ENCODE results near the gene HSPB3. TPM values are rescaled to one million over a fixed set of nuclear protein-coding genes. Genes with fewer than 3 reads are reported as not detected.
"Not testable (repeated sequence)": the region's sequence is repeated elsewhere in the genome, so short reads cannot be mapped to it uniquely, and the experiment has no call there.

HSPB3 gene
- polyA plus RNA-seq, 1 experiment: 14.4 TPM

- DNase-seq (ENCODE audit: low read depth): no peak
- Histone ChIP-seq H3K36me3 (ENCODE audit: control insufficient read depth, insufficient read depth, low read length) (no peaks in the 10 kb centered on the region), H3K27me3 (ENCODE audit: control insufficient read depth, insufficient read depth, low read length) (no peaks in the 10 kb centered on the region), H3K4me3 (ENCODE audit: low read depth, low read length) (no peak overlapping the region)
- ChIA-PET POLR2A (no interaction called here), CTCF (no interaction called here)
- TF ChIP-seq CTCF (IDR thresholded peaks at IDR 0.05; ENCODE audit: insufficient read depth, low read depth, low read length): no peak
Observed at GRCh38 chr5:54476682-54477081, 21.2 kb downstream of the HSPB3 start.

- no peak for DNase-seq (ENCODE audit: low read depth)
- Histone ChIP-seq H3K4me3 (ENCODE audit: low read depth, low read length) (no peak overlapping the region), H3K27me3 (ENCODE audit: control insufficient read depth, insufficient read depth, low read length) (no peaks in the 10 kb centered on the region), H3K36me3 (ENCODE audit: control insufficient read depth, insufficient read depth, low read length) (no peaks in the 10 kb centered on the region)
- no peak for TF ChIP-seq CTCF (IDR thresholded peaks at IDR 0.05; ENCODE audit: insufficient read depth, low read depth, low read length)
- POLR2A ChIA-PET: no interaction called here
- CTCF ChIA-PET: no interaction called here
Observed at GRCh38 chr5:54477941-54478478, 22.5 kb downstream of the HSPB3 start.

- no peak for TF ChIP-seq CTCF (IDR thresholded peaks at IDR 0.05; ENCODE audit: insufficient read depth, low read depth, low read length)
- Histone ChIP-seq H3K4me3 (ENCODE audit: low read depth, low read length) (no peak overlapping the region), H3K36me3 (ENCODE audit: control insufficient read depth, insufficient read depth, low read length) (no peaks in the 10 kb centered on the region), H3K27me3 (ENCODE audit: control insufficient read depth, insufficient read depth, low read length) (no peaks in the 10 kb centered on the region)
- ChIA-PET POLR2A (no interaction called here), CTCF (interaction anchor here (0.6 to 3.6 kb wide), 5 partner anchors 9 to 37 kb away, joined by 3 to 28 read pairs (median 6); no protein-coding TSS in a partner anchor)
- no peak for DNase-seq (ENCODE audit: low read depth)
Observed at GRCh38 chr5:54480296-54480695, 24.8 kb downstream of the HSPB3 start.

GRCh38 chr5:54484219-54484894 lies 28.9 kb downstream of the HSPB3 start:
- TF ChIP-seq CTCF (IDR thresholded peaks at IDR 0.05; ENCODE audit: insufficient read depth, low read depth, low read length): no peak
- H3K4me3 ChIP-seq (ENCODE audit: low read depth, low read length): no peak overlapping the region
- no peaks in the 10 kb centered on the region for H3K36me3 ChIP-seq (ENCODE audit: control insufficient read depth, insufficient read depth, low read length)
- ChIA-PET POLR2A (no interaction called here), CTCF (interaction anchor here (1.2 kb wide), 1 partner anchor 241 kb away, joined by 5 read pairs; no protein-coding TSS in a partner anchor)
- no peaks in the 10 kb centered on the region for H3K27me3 ChIP-seq (ENCODE audit: control insufficient read depth, insufficient read depth, low read length)
- DNase-seq (ENCODE audit: low read depth): no peak

GRCh38 chr5:54485659-54486058 lies 30.2 kb downstream of the HSPB3 start:
- H3K27me3 ChIP-seq (ENCODE audit: control insufficient read depth, insufficient read depth, low read length); DNase-seq (ENCODE audit: low read depth); CTCF ChIA-PET; H3K36me3 ChIP-seq (ENCODE audit: control insufficient read depth, insufficient read depth, low read length); H3K4me3 ChIP-seq (ENCODE audit: low read depth, low read length); POLR2A ChIA-PET: not testable (repeated sequence)

GRCh38 chr5:54489648-54489979 lies 34.1 kb downstream of the HSPB3 start:
- CTCF ChIA-PET: interaction anchor here (0.8 to 7.1 kb wide), 43 partner anchors 9 to 406 kb away, joined by 3 to 69 read pairs (median 6); partner anchors contain the start of genes ARL15 and HSPB3
- POLR2A ChIA-PET: interaction anchor here (0.7 kb wide), 1 partner anchor 159 kb away, joined by 3 read pairs; no protein-coding TSS in a partner anchor
- not testable (repeated sequence) for H3K36me3 ChIP-seq (ENCODE audit: control insufficient read depth, insufficient read depth, low read length); H3K4me3 ChIP-seq (ENCODE audit: low read depth, low read length); DNase-seq (ENCODE audit: low read depth); H3K27me3 ChIP-seq (ENCODE audit: control insufficient read depth, insufficient read depth, low read length)

Data from BJ (cell line).